Measurements from ENCODE around the gene GEMIN5. TPM values are rescaled to one million over a fixed set of nuclear protein-coding genes. Genes with fewer than 3 reads are reported as not detected.

GEMIN5 gene
- total and polyA plus RNA-seq, 2 of the 13 experiments (the other 11 are each of a cell fraction or from before 2014, with no cell fraction given) = 6.6 to 28.6 TPM

DNA sequence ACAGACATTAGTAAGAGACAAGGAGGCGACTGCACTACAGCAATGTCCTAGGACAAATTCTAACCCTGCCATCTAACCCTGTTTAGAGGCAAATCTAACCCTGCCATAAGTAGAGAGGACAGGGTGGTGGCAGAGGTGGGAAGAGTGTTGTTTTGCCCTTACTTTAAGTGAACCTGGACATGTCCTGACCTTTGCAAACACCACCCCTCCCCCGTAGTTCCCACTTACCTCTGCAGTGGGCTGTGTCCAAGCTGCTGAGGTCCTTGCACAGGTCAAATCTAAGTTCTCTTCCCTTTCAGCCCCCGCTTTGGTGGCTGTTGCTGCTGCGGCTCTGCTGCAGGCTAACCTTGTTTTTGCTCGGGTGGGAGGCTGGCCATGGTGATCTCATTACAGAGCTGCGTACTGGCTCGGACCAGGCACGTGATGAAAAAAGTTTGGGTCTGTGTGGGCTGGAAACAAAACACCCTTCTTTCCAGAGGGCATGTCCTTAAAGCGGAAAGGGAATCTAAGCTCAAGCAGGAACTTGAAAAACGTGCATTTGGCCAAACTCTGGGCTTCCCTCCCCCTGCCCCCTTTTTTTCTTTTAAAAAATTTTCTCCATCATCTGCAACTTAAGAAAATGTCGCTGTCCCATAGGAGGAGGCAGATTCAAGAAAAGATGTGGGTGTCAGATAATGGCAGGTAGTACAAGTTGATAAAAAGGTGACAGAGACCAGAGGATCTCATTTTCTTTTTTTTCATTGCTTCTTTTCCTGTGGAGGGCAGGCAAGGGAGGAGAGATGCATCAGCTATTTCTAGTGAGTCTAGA is 87.6 kb downstream of the GEMIN5 start, which contains the start of gene FAXDC2 (continued):
- TF ChIP-seq, protein P1, sequence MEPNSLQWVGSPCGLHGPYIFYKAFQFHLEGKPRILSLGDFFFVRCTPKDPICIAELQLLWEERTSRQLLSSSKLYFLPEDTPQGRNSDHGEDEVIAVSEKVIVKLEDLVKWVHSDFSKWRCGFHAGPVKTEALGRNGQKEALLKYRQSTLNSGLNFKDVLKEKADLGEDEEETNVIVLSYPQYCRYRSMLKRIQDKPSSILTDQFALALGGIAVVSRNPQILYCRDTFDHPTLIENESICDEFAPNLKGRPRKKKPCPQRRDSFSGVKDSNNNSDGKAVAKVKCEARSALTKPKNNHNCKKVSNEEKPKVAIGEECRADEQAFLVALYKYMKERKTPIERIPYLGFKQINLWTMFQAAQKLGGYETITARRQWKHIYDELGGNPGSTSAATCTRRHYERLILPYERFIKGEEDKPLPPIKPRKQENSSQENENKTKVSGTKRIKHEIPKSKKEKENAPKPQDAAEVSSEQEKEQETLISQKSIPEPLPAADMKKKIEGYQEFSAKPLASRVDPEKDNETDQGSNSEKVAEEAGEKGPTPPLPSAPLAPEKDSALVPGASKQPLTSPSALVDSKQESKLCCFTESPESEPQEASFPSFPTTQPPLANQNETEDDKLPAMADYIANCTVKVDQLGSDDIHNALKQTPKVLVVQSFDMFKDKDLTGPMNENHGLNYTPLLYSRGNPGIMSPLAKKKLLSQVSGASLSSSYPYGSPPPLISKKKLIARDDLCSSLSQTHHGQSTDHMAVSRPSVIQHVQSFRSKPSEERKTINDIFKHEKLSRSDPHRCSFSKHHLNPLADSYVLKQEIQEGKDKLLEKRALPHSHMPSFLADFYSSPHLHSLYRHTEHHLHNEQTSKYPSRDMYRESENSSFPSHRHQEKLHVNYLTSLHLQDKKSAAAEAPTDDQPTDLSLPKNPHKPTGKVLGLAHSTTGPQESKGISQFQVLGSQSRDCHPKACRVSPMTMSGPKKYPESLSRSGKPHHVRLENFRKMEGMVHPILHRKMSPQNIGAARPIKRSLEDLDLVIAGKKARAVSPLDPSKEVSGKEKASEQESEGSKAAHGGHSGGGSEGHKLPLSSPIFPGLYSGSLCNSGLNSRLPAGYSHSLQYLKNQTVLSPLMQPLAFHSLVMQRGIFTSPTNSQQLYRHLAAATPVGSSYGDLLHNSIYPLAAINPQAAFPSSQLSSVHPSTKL (CRISPR knock-in tag; IDR thresholded peaks at IDR 0.05) = 0 out of 2 replicates have a peak, but pooled peaks have one; percentile 19
- TF ChIP-seq SMYD3 (CRISPR knock-in tag; IDR thresholded peaks at IDR 0.05) (no peak), HOXA5 (CRISPR knock-in tag; IDR thresholded peaks at IDR 0.05) (no peak), SATB2 (CRISPR knock-in tag; IDR thresholded peaks at IDR 0.05) (no peak), HHEX (CRISPR knock-in tag; IDR thresholded peaks at IDR 0.05) (no peak), ZFP62 (CRISPR knock-in tag; IDR thresholded peaks at IDR 0.05) (no peak), HDAC1 (CRISPR knock-in tag; IDR thresholded peaks at IDR 0.05) (peak; percentile 65), HOXA9 (CRISPR knock-in tag; IDR thresholded peaks at IDR 0.05; ENCODE audit: borderline replicate concordance) (no peak), ZFP37 (CRISPR knock-in tag; IDR thresholded peaks at IDR 0.05; ENCODE audit: borderline replicate concordance) (0 out of 2 replicates have a peak, but pooled peaks have one; percentile 38), ZKSCAN5 (CRISPR knock-in tag; IDR thresholded peaks at IDR 0.05) (no peak), PRMT3 (CRISPR knock-in tag; IDR thresholded peaks at IDR 0.05; ENCODE audit: borderline replicate concordance, low read depth) (no peak), SIN3A (IDR thresholded peaks at IDR 0.05; ENCODE audit: borderline replicate concordance, low read depth, low read length) (no peak; the same call in 1 of the 2 replicates), SIX4 (CRISPR knock-in tag; IDR thresholded peaks at IDR 0.05) (0 out of 2 replicates have a peak, but pooled peaks have one; percentile 49), PITX1 (CRISPR knock-in tag; IDR thresholded peaks at IDR 0.05) (no peak)
- TF ChIP-seq, protein P2, sequence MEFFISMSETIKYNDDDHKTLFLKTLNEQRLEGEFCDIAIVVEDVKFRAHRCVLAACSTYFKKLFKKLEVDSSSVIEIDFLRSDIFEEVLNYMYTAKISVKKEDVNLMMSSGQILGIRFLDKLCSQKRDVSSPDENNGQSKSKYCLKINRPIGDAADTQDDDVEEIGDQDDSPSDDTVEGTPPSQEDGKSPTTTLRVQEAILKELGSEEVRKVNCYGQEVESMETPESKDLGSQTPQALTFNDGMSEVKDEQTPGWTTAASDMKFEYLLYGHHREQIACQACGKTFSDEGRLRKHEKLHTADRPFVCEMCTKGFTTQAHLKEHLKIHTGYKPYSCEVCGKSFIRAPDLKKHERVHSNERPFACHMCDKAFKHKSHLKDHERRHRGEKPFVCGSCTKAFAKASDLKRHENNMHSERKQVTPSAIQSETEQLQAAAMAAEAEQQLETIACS (CRISPR knock-in tag; IDR thresholded peaks at IDR 0.05) = no peak
- TF ChIP-seq, protein P3, sequence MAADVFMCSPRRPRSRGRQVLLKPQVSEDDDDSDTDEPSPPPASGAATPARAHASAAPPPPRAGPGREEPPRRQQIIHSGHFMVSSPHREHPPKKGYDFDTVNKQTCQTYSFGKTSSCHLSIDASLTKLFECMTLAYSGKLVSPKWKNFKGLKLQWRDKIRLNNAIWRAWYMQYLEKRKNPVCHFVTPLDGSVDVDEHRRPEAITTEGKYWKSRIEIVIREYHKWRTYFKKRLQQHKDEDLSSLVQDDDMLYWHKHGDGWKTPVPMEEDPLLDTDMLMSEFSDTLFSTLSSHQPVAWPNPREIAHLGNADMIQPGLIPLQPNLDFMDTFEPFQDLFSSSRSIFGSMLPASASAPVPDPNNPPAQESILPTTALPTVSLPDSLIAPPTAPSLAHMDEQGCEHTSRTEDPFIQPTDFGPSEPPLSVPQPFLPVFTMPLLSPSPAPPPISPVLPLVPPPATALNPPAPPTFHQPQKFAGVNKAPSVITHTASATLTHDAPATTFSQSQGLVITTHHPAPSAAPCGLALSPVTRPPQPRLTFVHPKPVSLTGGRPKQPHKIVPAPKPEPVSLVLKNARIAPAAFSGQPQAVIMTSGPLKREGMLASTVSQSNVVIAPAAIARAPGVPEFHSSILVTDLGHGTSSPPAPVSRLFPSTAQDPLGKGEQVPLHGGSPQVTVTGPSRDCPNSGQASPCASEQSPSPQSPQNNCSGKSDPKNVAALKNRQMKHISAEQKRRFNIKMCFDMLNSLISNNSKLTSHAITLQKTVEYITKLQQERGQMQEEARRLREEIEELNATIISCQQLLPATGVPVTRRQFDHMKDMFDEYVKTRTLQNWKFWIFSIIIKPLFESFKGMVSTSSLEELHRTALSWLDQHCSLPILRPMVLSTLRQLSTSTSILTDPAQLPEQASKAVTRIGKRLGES (CRISPR knock-in tag; IDR thresholded peaks at IDR 0.05; ENCODE audit: borderline replicate concordance) = no peak
- TF ChIP-seq, protein P4, sequence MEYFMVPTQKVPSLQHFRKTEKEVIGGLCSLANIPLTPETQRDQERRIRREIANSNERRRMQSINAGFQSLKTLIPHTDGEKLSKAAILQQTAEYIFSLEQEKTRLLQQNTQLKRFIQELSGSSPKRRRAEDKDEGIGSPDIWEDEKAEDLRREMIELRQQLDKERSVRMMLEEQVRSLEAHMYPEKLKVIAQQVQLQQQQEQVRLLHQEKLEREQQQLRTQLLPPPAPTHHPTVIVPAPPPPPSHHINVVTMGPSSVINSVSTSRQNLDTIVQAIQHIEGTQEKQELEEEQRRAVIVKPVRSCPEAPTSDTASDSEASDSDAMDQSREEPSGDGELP (IDR thresholded peaks at IDR 0.05; ENCODE audit: borderline replicate concordance, low read depth) = no peak
- TF ChIP-seq, protein P5, sequence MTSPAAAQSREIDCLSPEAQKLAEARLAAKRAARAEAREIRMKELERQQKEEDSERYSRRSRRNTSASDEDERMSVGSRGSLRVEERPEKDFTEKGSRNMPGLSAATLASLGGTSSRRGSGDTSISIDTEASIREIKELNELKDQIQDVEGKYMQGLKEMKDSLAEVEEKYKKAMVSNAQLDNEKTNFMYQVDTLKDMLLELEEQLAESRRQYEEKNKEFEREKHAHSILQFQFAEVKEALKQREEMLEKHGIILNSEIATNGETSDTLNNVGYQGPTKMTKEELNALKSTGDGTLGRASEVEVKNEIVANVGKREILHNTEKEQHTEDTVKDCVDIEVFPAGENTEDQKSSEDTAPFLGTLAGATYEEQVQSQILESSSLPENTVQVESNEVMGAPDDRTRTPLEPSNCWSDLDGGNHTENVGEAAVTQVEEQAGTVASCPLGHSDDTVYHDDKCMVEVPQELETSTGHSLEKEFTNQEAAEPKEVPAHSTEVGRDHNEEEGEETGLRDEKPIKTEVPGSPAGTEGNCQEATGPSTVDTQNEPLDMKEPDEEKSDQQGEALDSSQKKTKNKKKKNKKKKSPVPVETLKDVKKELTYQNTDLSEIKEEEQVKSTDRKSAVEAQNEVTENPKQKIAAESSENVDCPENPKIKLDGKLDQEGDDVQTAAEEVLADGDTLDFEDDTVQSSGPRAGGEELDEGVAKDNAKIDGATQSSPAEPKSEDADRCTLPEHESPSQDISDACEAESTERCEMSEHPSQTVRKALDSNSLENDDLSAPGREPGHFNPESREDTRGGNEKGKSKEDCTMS (CRISPR knock-in tag; conservative IDR thresholded peaks at IDR 0.05) = no peak

Data from HepG2 (cell line).